HEK293 (cell line): ENCODE measurements around the gene SESN2.

Source experiments
- HIC1 ChIP-seq: fragments of 450-650 bp; formaldehyde crosslinking; IDR thresholded peaks from 2 replicates; pipeline ENCODE4 v1.5.1; 2016; ENCODE audit warnings: missing biosample characterization, missing genetic modification characterization
- IKZF3 ChIP-seq: fragments of 450-650 bp; IDR thresholded peaks from 2 replicates; pipeline ENCODE4 v1.5.0; 2018; ENCODE audit warnings: missing biosample characterization, mild to moderate bottlenecking, missing genetic modification characterization, moderate library complexity
- RBAK ChIP-seq: fragments of 450-650 bp; formaldehyde crosslinking; IDR thresholded peaks from 2 replicates; pipeline ENCODE4 v1.5.1; 2016; ENCODE audit warnings: missing biosample characterization, missing genetic modification characterization
- SP3 ChIP-seq: fragments of 450-650 bp; formaldehyde crosslinking; IDR thresholded peaks from 2 replicates; pipeline ENCODE4 v1.5.1; 2016; ENCODE audit warnings: missing biosample characterization, missing genetic modification characterization
- TSHZ1 ChIP-seq: fragments of 450-650 bp; formaldehyde crosslinking; IDR thresholded peaks from 2 replicates; pipeline ENCODE4 v1.5.1; 2016; ENCODE audit warnings: missing biosample characterization, missing genetic modification characterization, borderline replicate concordance
- ZBTB10 ChIP-seq: fragments of 450-650 bp; formaldehyde crosslinking; IDR thresholded peaks from 2 replicates; pipeline ENCODE4 v1.5.1; 2016; ENCODE audit warnings: missing biosample characterization, missing genetic modification characterization
- ZBTB11 ChIP-seq: fragments of 450-650 bp; formaldehyde crosslinking; conservative IDR thresholded peaks from 2 replicates; pipeline ENCODE4 v1.5.1; 2016; ENCODE audit warnings: low read depth, missing biosample characterization, missing genetic modification characterization
- ZBTB8A ChIP-seq: fragments of 450-650 bp; formaldehyde crosslinking; IDR thresholded peaks from 2 replicates; pipeline ENCODE4 v1.5.1; 2016; ENCODE audit warnings: missing biosample characterization, missing genetic modification characterization
- ZNF10 ChIP-seq: fragments of 450-650 bp; formaldehyde crosslinking; IDR thresholded peaks from 2 replicates; pipeline ENCODE4 v1.5.1; 2017; ENCODE audit warnings: missing biosample characterization, missing genetic modification characterization
- ZNF18 ChIP-seq: fragments of 450-650 bp; formaldehyde crosslinking; IDR thresholded peaks from 2 replicates; pipeline ENCODE4 v1.5.1; 2016; ENCODE audit warnings: missing biosample characterization, missing genetic modification characterization
- ZNF280C ChIP-seq: fragments of 450-650 bp; formaldehyde crosslinking; IDR thresholded peaks from 2 replicates; pipeline ENCODE4 v1.5.1; 2016; ENCODE audit warnings: missing biosample characterization, missing genetic modification characterization
- ZNF354C ChIP-seq: fragments of 450-650 bp; formaldehyde crosslinking; IDR thresholded peaks from 2 replicates; pipeline ENCODE4 v1.5.1; 2016; ENCODE audit warnings: missing biosample characterization, missing genetic modification characterization, low read depth, borderline replicate concordance
- ZNF391 ChIP-seq: fragments of 450-650 bp; formaldehyde crosslinking; IDR thresholded peaks from 2 replicates; pipeline ENCODE4 v1.5.1; 2016; ENCODE audit warnings: low read depth, missing biosample characterization, missing genetic modification characterization, borderline replicate concordance
- ZNF404 ChIP-seq: fragments of 450-650 bp; formaldehyde crosslinking; IDR thresholded peaks from 2 replicates; pipeline ENCODE4 v1.5.1; 2017; ENCODE audit warnings: missing biosample characterization, missing genetic modification characterization
- ZNF521 ChIP-seq: fragments of 450-650 bp; formaldehyde crosslinking; IDR thresholded peaks from 2 replicates; pipeline ENCODE4 v1.5.1; 2017; ENCODE audit warnings: missing biosample characterization, mild to moderate bottlenecking, missing genetic modification characterization
- ZNF544 ChIP-seq: fragments of 450-650 bp; formaldehyde crosslinking; IDR thresholded peaks from 2 replicates; pipeline ENCODE4 v1.5.0; 2017; ENCODE audit warnings: missing biosample characterization, missing genetic modification characterization
- ZNF658 ChIP-seq: fragments of 450-650 bp; formaldehyde crosslinking; IDR thresholded peaks from 2 replicates; pipeline ENCODE4; 2016; ENCODE audit warnings: missing biosample characterization, missing genetic modification characterization
- ZNF747 ChIP-seq: fragments of 450-650 bp; formaldehyde crosslinking; IDR thresholded peaks from 2 replicates; pipeline ENCODE4 v1.5.1; 2016; ENCODE audit warnings: missing biosample characterization, missing genetic modification characterization
- ZNF76 ChIP-seq: fragments of 450-650 bp; formaldehyde crosslinking; IDR thresholded peaks from 2 replicates; pipeline ENCODE4; 2016; ENCODE audit warnings: low read depth, missing biosample characterization, missing genetic modification characterization, borderline replicate concordance
- ZSCAN23 ChIP-seq: fragments of 450-650 bp; formaldehyde crosslinking; IDR thresholded peaks from 2 replicates; pipeline ENCODE4 v1.5.1; 2016; ENCODE audit warnings: missing biosample characterization, missing genetic modification characterization

SESN2 gene

GRCh38 chr1:28235755-28236655 is 23.3 kb upstream of the SESN2 start, which contains the start of gene ATP5IF1 (continued):
- TF ChIP-seq TSHZ1, result no peak
- peak; percentile 38; the same call in 1 of the 2 replicates for TF ChIP-seq ZBTB8A (tag by site-specific recombination)
- TF ChIP-seq SP3 (tag by site-specific recombination), result peak; percentile 59; the same call in 1 of the 2 replicates
- no peak for TF ChIP-seq ZNF544 (tag by site-specific recombination)
- TF ChIP-seq ZNF521 (tag by site-specific recombination), result no peak
- no peak for TF ChIP-seq ZNF404 (tag by site-specific recombination)
- TF ChIP-seq ZBTB10 (tag by site-specific recombination), result peak; percentile 51; the same call in 1 of the 2 replicates
- TF ChIP-seq HIC1 (tag by site-specific recombination), result 0 out of 2 replicates have a peak, but pooled peaks have one; percentile 19
- no peak for TF ChIP-seq ZNF658 (tag by site-specific recombination)
- no peak for TF ChIP-seq ZNF10 (tag by site-specific recombination)
- TF ChIP-seq ZNF391, result 0 out of 2 replicates have a peak, but pooled peaks have one; percentile 23
- peak; percentile 16; the same call in 1 of the 2 replicates for TF ChIP-seq ZNF76 (tag by site-specific recombination)
- TF ChIP-seq ZNF354C (tag by site-specific recombination), result no peak
- TF ChIP-seq ZNF747, result no peak
- 0 out of 2 replicates have a peak, but pooled peaks have one; percentile 24 for TF ChIP-seq IKZF3 (tag by site-specific recombination)
- TF ChIP-seq ZSCAN23, result no peak
- no peak for TF ChIP-seq ZNF18 (tag by site-specific recombination)
- TF ChIP-seq RBAK (tag by site-specific recombination), result no peak
- TF ChIP-seq ZNF280C (tag by site-specific recombination), result no peak
- TF ChIP-seq ZBTB11, result peak; percentile 48; the same call in 1 of the 2 replicates
